Activated T-cell treated with anti-CD3 and anti-CD28 coated beads for 48 hours (primary cell): Measurements from ENCODE around the gene SAPCD1.
"Not testable (repeated sequence)": the region's sequence is repeated elsewhere in the genome, so short reads cannot be mapped to it uniquely, and the experiment has no call there.

ENCODE experiments used
- DNase-seq: peaks from one replicate; pipeline ENCODE4 v3.0.0-alpha.2; 2020; ENCODE audit warnings: low read depth

SAPCD1 gene

GRCh38 chr6:31799781-31800180 lies 37.3 kb downstream of the SAPCD1 start:
- no peak for DNase-seq

DNA sequence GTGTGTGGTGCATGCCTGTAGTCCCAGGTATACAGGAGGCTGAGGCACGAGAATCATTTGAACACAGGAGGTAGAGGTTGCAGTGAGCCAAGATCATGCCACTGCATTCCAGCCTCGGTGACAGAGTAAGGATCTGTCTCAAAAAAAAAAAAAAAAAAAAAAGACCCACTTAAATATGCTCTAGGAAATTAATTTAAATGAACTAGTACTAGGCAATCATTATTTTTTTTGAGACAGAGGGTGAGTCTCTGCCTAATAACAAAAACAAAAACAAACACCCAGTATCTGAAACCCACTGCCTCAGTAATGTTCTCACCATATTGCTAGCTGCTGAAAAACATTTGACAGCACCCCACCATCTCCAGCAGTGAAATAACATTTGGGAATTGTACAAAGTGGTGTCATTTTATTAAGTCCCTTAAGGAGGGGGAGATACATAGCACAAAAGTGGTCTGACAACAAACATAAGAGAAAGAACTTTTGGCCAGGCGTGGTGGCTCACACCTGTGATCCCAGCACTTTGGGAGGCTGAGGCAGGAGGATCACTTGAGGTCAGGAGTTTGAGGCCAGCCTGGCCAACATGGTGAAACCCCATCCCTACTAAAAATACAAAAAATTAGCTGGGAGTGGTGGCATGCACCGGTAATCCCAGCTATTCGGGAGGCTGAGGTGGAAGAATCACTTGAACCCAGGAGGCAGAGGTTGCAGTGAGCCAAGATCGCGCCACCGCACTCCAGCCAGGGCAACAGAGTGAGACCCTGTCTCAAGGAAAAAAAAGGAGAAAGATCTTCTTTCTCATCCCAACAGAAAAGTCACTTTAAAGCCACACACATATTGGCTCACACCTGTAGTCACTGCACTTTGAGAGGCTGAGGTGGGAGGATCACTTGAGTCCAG lies 38.8 kb downstream of the SAPCD1 start:
- not testable (repeated sequence) for DNase-seq

DNA sequence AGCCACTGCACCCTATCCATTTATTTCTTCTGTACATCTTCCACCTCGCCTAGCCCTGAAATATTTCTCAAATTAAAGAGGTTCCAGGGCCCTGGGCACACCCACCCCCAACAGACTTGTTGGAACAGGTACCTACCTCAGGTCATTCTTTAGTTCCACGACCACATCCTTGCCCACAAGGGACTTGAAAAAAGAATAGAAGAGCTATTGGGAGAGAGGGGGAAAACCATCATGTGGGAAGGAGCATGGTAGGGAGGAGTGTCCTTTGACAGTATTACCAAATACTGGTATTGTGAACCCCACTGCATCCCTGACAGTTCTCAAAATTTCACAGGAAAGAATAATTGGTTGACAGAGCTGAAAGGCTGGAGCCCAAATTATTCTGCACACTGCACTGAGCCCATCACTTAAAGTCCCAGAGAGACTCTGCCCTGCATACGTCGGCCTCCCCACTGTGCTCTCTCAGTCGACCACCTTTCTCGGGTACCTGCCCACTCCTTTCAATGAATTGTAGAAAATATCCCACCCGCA lies 43.5 kb downstream of the SAPCD1 start:
- DNase-seq: no peak

DNA sequence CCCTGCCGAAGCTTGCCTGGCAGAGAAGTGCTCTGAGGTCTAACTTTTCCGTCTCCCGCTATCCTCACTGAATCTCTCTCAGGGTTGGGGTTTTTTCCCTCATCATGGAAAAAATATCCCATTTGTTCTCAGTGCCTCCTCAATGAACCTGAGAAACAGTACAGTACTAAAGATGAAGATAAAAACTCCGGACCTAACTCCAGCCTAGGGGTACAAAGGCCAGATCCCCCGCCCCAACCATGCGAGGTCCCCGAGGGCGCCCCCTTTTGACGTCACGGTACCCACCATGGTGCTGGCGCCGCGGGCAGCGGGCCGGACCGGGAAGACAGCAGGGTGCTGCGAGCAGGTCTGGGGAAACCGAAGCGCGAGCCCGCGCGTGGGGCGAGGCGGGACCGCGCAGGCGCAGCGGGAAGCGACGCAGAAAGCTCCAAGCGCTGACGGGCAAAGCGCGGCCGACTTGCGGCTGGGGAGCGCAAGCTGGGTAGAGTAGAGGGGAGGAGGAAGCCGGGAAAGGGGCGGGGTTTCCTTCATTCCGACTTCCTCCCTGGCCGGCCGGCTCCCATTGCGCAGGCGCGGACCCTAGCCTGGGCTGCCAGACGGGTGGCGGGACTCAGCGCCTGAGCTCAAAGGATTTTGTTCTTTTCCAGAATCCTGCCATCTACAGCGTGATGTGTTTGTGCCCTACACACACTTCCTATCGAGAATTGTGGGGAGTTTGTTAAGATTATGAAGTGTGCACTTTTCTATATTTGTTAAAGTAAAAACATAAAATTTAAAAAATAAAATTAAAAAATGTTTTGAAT lies 44.2 kb downstream of the SAPCD1 start, which contains the start of gene LSM2:
Gene LSM2, minus strand, starts transcription at position 497 of the 803 bp plus-strand sequence. Its CDS starts 209 bp downstream, at position 288.
- peak; percentile 96 for DNase-seq

DNA sequence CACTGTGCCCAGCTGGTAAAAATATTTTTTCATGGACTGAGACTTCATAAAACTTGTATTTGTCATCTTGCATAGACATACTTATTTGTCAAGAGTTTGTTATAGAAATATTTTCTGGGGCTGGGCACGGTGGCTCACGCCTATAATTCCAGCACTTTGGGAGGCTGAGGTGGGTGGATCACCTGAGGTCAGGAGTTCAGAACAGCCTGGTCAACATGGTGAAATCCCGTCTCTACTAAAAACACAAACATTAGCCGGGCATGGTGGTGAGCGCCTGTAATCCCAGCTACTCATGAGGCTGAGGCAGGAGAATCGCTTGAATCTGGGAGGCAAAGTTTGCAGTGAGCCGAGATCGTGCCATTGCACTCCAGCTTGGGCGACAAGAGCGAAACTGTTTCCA lies 46.1 kb downstream of the SAPCD1 start:
- not testable (repeated sequence) for DNase-seq

DNA sequence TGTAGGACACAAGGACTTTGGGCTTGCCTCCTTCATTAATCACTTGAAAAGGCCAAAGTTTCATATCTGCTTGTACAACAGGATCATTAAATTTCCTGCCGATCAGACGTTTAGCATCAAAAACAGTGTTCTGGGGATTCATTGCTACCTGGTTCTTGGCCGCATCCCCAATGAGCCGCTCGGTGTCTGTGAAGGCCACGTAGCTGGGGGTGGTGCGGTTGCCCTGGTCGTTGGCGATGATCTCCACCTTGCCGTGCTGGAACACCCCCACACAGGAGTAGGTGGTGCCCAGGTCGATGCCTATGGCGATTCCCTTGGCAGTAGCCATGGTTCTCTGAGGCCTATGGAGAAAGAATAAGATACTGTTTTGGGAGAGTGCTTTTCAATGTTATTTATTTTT lies 49.2 kb downstream of the SAPCD1 start:
- no peak for DNase-seq

- DNase-seq: no peak
These were observed 51.0 kb downstream of the SAPCD1 start for GRCh38 chr6:31813465-31813849.
